Measurements from ENCODE around the gene TAAR9. TPM values are rescaled to one million over a fixed set of nuclear protein-coding genes. Genes with fewer than 3 reads are reported as not detected.
"Not testable (repeated sequence)": the region's sequence is repeated elsewhere in the genome, so short reads cannot be mapped to it uniquely, and the experiment has no call there.

Gene TAAR9
- total and polyA plus RNA-seq, 7 experiments from 2014 or later: not detected

DNA sequence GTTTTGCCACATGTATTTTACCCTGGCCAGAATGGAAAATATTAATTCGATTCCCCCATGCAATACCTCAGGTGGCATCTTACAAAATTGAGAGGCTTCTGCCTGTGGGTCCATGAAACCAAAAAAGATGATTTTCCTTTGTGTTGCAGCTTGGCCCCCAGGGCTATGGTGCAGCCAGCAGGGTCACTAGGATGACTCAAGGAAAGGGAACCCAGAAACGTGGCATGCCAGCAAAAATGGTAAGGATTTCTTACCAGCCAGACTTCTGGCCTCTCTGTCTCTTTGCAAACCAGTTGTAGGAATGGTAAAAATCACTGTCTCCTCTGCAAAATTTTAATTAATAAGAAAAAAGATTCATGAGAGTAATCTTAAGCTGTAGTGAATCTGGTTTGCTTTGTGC, 11.6 kb upstream of the TAAR9 start:
- peaks cover 18 to 53% (median 37%) of the 10 kb centered on the region in 5 donors for H3K27me3 Mint-ChIP-seq
- H3K9me3 Mint-ChIP-seq: no peaks in the 10 kb centered on the region
- H3K4me3 Mint-ChIP-seq: no peak overlapping the region
- no peaks in the 10 kb centered on the region for H3K4me1 ChIP-seq (ENCODE audit: control insufficient read depth in 2 of 2, insufficient read depth in 2 of 2, low read length in 2 of 2)
- ATAC-seq (no peak), DNase-seq (no peak)
- no peak overlapping the region for H3K27ac ChIP-seq (ENCODE audit: low read depth, low read length)
- intact Hi-C loops (cut with micrococcal nuclease): no loop called here
- H3K36me3 Mint-ChIP-seq: no peaks in the 10 kb centered on the region
- no peaks in the 10 kb centered on the region for H3K36me3 ChIP-seq (ENCODE audit: control insufficient read depth in 2 of 3, insufficient read depth in 3 of 3, low read length in 3 of 3)
- H3K9me3 ChIP-seq (ENCODE audit: control insufficient read depth in 2 of 3, low read length in 3 of 3): no peaks in the 10 kb centered on the region
- CTCF ChIA-PET: interaction anchor here (0.5 kb wide), 1 partner anchor 1389 kb away, joined by 3 read pairs; no protein-coding TSS in a partner anchor
- peaks cover 0 to 3% (median 0%) of the 10 kb centered on the region in 7 donors for H3K4me1 Mint-ChIP-seq
- H3K4me3 ChIP-seq (ENCODE audit: low read length): no peak overlapping the region
- H3K27me3 ChIP-seq (ENCODE audit: control insufficient read depth in 2 of 2, insufficient read depth in 2 of 2, low read length in 2 of 2): peaks cover 0 to 5% of the 10 kb centered on the region in 2 donors
- no peak overlapping the region for H3K27ac Mint-ChIP-seq
- POLR2A ChIA-PET: no interaction called here

GRCh38 chr6:132527791-132528190, 10.3 kb upstream of the TAAR9 start:
- ATAC-seq (no peak), DNase-seq (no peak)
- peaks cover 0 to 5% of the 10 kb centered on the region in 2 donors for H3K27me3 ChIP-seq (ENCODE audit: control insufficient read depth in 2 of 2, insufficient read depth in 2 of 2, low read length in 2 of 2)
- no peak overlapping the region for H3K27ac ChIP-seq (ENCODE audit: low read depth, low read length)
- H3K9me3 Mint-ChIP-seq: no peaks in the 10 kb centered on the region
- H3K36me3 ChIP-seq (ENCODE audit: control insufficient read depth in 2 of 3, insufficient read depth in 3 of 3, low read length in 3 of 3): no peaks in the 10 kb centered on the region
- peaks cover 0 to 3% (median 0%) of the 10 kb centered on the region in 7 donors for H3K4me1 Mint-ChIP-seq
- ChIA-PET POLR2A (no interaction called here), CTCF (no interaction called here)
- no peaks in the 10 kb centered on the region for H3K36me3 Mint-ChIP-seq
- no peak overlapping the region for H3K27ac Mint-ChIP-seq
- intact Hi-C loops (cut with micrococcal nuclease): no loop called here
- no peak overlapping the region for H3K4me3 ChIP-seq (ENCODE audit: low read length)
- no peak overlapping the region for H3K4me3 Mint-ChIP-seq
- peaks cover 18 to 48% (median 32%) of the 10 kb centered on the region in 5 donors for H3K27me3 Mint-ChIP-seq
- no peaks in the 10 kb centered on the region for H3K4me1 ChIP-seq (ENCODE audit: control insufficient read depth in 2 of 2, insufficient read depth in 2 of 2, low read length in 2 of 2)
- no peaks in the 10 kb centered on the region for H3K9me3 ChIP-seq (ENCODE audit: control insufficient read depth in 2 of 3, low read length in 3 of 3)

DNA sequence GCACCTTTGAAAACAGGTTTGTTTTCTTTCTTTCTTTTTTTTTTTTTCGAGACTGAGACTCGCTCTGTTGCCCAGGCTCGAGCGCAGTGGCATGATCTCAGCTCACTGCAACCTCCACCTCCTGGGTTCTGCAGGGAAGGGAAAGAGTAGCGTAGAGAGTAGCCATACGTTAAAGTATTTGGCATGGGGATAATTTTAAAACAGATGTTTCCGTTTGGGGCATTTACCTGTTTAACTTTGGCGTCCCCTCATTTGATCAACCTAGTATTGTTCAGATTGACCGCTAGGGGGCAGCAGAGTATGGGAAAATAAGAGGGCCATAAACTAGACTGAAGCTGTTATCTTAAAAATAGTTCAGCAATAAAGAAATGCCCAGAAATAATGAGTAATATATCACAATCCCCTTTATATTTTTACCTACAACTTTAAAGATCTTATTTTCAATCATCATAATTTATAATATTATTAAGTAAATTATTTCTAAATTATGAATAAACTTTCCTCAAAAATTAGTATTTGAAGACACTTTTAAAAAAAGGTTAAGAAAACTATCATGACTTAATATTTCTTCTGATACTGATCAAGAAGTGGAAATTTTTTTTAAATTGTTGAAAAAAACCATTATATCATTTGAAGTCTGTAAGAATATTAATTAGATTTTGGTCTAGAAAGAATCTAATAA, 7.6 kb upstream of the TAAR9 start:
- peak; percentile 26 to 70 (median 54) for DNase-seq
- intact Hi-C loops (cut with micrococcal nuclease): loop anchor here (1.0 to 5.0 kb wide), 15 partner anchors 137 to 1567 kb away; partner anchors contain the start of gene RPS12 (in 1 of the 2)
- H3K27ac ChIP-seq (ENCODE audit: low read depth, low read length): no peak overlapping the region
- no peaks in the 10 kb centered on the region for H3K27me3 ChIP-seq (ENCODE audit: control insufficient read depth in 2 of 2, insufficient read depth in 2 of 2, low read length in 2 of 2)
- CTCF ChIA-PET: interaction anchor here (0.7 kb wide), 1 partner anchor 17 kb away, joined by 3 read pairs; the partner anchor contains the start of gene STX7
- Mint-ChIP-seq H3K4me1 (peaks cover 0 to 3% (median 0%) of the 10 kb centered on the region in 7 donors), H3K36me3 (no peaks in the 10 kb centered on the region), H3K27me3 (peaks cover 6 to 29% (median 18%) of the 10 kb centered on the region in 5 donors), H3K9me3 (peaks cover 0 to 6% (median 0%) of the 10 kb centered on the region in 11 donors), H3K4me3 (peak overlapping the region in 3 of 10 donors; percentile 5 to 66 (median 32)), H3K27ac (no peak overlapping the region)
- no peak overlapping the region for H3K4me3 ChIP-seq (ENCODE audit: low read length)
- peak; percentile 85 for ATAC-seq
- no peaks in the 10 kb centered on the region for H3K9me3 ChIP-seq (ENCODE audit: control insufficient read depth in 2 of 3, low read length in 3 of 3)
- H3K36me3 ChIP-seq (ENCODE audit: control insufficient read depth in 2 of 3, insufficient read depth in 3 of 3, low read length in 3 of 3): no peaks in the 10 kb centered on the region
- no peaks in the 10 kb centered on the region for H3K4me1 ChIP-seq (ENCODE audit: control insufficient read depth in 2 of 2, insufficient read depth in 2 of 2, low read length in 2 of 2)
- POLR2A ChIA-PET: no interaction called here

DNA sequence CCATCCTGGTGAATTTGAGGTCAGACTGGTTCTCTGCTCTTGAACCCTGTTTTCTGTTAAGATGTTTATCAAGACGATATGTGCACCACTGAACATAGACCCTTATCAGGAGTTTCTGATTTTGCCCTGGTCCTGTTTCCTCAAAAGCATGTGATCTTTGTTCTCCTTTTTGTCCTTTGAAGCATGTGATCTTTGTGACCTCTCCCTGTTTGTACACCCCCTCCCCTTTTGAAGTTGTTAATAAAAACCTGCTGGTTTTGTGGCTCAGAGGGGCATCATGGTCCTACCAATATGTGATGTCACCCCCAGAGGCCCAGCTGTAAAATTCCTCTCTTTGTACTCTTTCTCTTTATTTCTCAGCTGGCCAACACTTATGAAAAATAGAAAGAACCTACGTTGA, 3.5 kb upstream of the TAAR9 start:
- CTCF ChIA-PET; H3K9me3 ChIP-seq (ENCODE audit: control insufficient read depth in 2 of 3, low read length in 3 of 3); POLR2A ChIA-PET; H3K4me3 Mint-ChIP-seq; H3K9me3 Mint-ChIP-seq; H3K4me1 Mint-ChIP-seq; ATAC-seq; DNase-seq; H3K36me3 ChIP-seq (ENCODE audit: control insufficient read depth in 2 of 3, insufficient read depth in 3 of 3, low read length in 3 of 3); H3K4me3 ChIP-seq (ENCODE audit: low read length); H3K27me3 ChIP-seq (ENCODE audit: control insufficient read depth in 2 of 2, insufficient read depth in 2 of 2, low read length in 2 of 2); H3K27ac Mint-ChIP-seq; H3K27ac ChIP-seq (ENCODE audit: low read depth, low read length); H3K4me1 ChIP-seq (ENCODE audit: control insufficient read depth in 2 of 2, insufficient read depth in 2 of 2, low read length in 2 of 2); H3K36me3 Mint-ChIP-seq: not testable (repeated sequence)
- H3K27me3 Mint-ChIP-seq: peaks cover 11 to 42% (median 22%) of the 10 kb centered on the region in 5 donors
- intact Hi-C loops (cut with micrococcal nuclease): loop anchor here in 1 of 2 donors (5.0 kb wide), 3 partner anchors 133 to 428 kb away; no protein-coding TSS in a partner anchor

DNA sequence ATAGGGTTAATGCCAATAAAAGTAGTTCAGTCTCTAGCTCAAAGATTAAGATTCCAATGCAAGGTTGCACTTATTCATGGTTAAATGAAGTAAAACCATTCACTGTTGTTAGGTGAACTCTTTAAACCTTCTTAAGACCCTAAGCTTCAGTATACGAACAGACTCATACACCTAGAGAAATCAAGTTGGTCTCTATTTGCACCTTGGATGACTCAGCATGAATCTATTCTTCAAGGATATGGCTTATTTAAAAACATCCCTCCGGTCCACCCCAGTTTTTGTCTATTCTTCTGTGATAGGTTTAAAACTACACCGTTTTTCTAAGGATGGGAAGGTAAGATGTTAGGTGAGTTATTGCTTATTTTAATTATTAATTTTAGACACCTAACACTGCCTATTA, 932 bp upstream of the TAAR9 start:
- no peaks in the 10 kb centered on the region for H3K4me1 ChIP-seq (ENCODE audit: control insufficient read depth in 2 of 2, insufficient read depth in 2 of 2, low read length in 2 of 2)
- Mint-ChIP-seq H3K36me3 (no peaks in the 10 kb centered on the region), H3K27me3 (peaks cover 11 to 42% (median 31%) of the 10 kb centered on the region in 5 donors), H3K27ac (no peak overlapping the region), H3K4me3 (no peak overlapping the region), H3K4me1 (peaks cover 0 to 2% (median 0%) of the 10 kb centered on the region in 7 donors), H3K9me3 (peaks cover 0 to 6% (median 0%) of the 10 kb centered on the region in 11 donors)
- H3K27me3 ChIP-seq (ENCODE audit: control insufficient read depth in 2 of 2, insufficient read depth in 2 of 2, low read length in 2 of 2): peaks cover 0 to 2% of the 10 kb centered on the region in 2 donors
- intact Hi-C loops (cut with micrococcal nuclease): no loop called here
- no peak overlapping the region for H3K27ac ChIP-seq (ENCODE audit: low read depth, low read length)
- no peak overlapping the region for H3K4me3 ChIP-seq (ENCODE audit: low read length)
- DNase-seq (no peak), ATAC-seq (no peak)
- H3K9me3 ChIP-seq (ENCODE audit: control insufficient read depth in 2 of 3, low read length in 3 of 3): no peaks in the 10 kb centered on the region
- H3K36me3 ChIP-seq (ENCODE audit: control insufficient read depth in 2 of 3, insufficient read depth in 3 of 3, low read length in 3 of 3): no peaks in the 10 kb centered on the region
- CTCF ChIA-PET: no interaction called here
- POLR2A ChIA-PET: no interaction called here

DNA sequence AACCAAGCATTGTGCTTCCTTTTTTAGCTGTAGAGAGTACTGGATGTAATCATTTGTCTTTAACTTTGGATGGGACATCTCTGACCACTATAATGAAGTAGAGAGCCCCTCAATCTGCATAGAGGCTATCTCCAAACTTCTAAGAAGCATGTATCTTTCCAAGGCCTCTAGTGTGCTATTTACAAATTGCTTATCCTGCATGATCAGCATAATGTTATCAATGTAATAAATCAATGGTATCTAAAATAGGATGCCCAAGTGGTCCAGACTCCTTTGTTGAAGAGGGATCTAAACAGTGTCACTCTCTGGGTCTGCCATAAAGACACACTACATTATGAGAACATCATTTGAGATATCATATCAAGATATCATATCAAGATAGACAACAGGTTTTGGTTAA, 6.7 kb downstream of the TAAR9 start:
- Histone ChIP-seq H3K4me1 (ENCODE audit: control insufficient read depth in 2 of 2, insufficient read depth in 2 of 2, low read length in 2 of 2) (no peaks in the 10 kb centered on the region), H3K4me3 (ENCODE audit: low read length) (no peak overlapping the region), H3K27me3 (ENCODE audit: control insufficient read depth in 2 of 2, insufficient read depth in 2 of 2, low read length in 2 of 2) (no peaks in the 10 kb centered on the region), H3K9me3 (ENCODE audit: control insufficient read depth in 2 of 3, low read length in 3 of 3) (no peaks in the 10 kb centered on the region), H3K36me3 (ENCODE audit: control insufficient read depth in 2 of 3, insufficient read depth in 3 of 3, low read length in 3 of 3) (no peaks in the 10 kb centered on the region), H3K27ac (ENCODE audit: low read depth, low read length) (no peak overlapping the region)
- ChIA-PET POLR2A (no interaction called here), CTCF (no interaction called here)
- no peaks in the 10 kb centered on the region for H3K4me1 Mint-ChIP-seq
- DNase-seq (no peak), ATAC-seq (no peak)
- intact Hi-C loops (cut with micrococcal nuclease): no loop called here
- no peak overlapping the region for H3K27ac Mint-ChIP-seq
- no peak overlapping the region for H3K4me3 Mint-ChIP-seq
- no peaks in the 10 kb centered on the region for H3K9me3 Mint-ChIP-seq
- H3K36me3 Mint-ChIP-seq: no peaks in the 10 kb centered on the region
- H3K27me3 Mint-ChIP-seq: peaks cover 0 to 36% (median 26%) of the 10 kb centered on the region in 5 donors

All from naive thymus-derived CD4-positive, alpha-beta T cell (primary cell).